HEK293 (cell line): Measurements from ENCODE around the gene KATNB1.

Experiments
- CTCF ChIA-PET: fragments of 350-600 bp; formaldehyde crosslinking; extraction: SDS; loops from one replicate; lab custom pipeline; 2021; ENCODE audit warnings: antibody characterized with exemption; lab: Yijun Ruan, JAX
- POLR2A ChIA-PET: fragments of 300-600 bp; formaldehyde crosslinking; extraction: SDS; loops from one replicate; lab custom pipeline; 2020; ENCODE audit warnings: antibody characterized with exemption, inconsistent platforms; lab: Yijun Ruan, JAX
- H3K27ac ChIP-seq: fragments of 200-500 bp; sonication (Bioruptor generic); 2 replicates; pipeline ENCODE4 v1.5.1; 2014; ENCODE audit warnings: low read depth, low read length, control low read depth, inconsistent platforms; ENCODE audit errors: extremely low read depth
- H3K36me3 ChIP-seq, 2 experiments: fragments of 200-500 bp in 1 of 2; sonication (Bioruptor generic) in 1 of 2; 1 replicate in 1 of 2; 2 replicates in 1 of 2; pipeline ENCODE4 v1.5.1; 2014 to 2017; ENCODE audit warnings: inconsistent platforms in 2 of 2, low read length in 2 of 2; ENCODE audit not compliant: control insufficient read depth in 2 of 2, insufficient read depth in 1 of 2
- H3K4me1 ChIP-seq: fragments of 200-500 bp; sonication (Bioruptor generic); 2 replicates; pipeline ENCODE4 v1.5.1; 2014; ENCODE audit warnings: mild to moderate bottlenecking, low read length, inconsistent platforms; ENCODE audit not compliant: control insufficient read depth, insufficient read depth
- H3K4me3 ChIP-seq: 2 replicates; pipeline ENCODE4 v1.5.1; 2011; ENCODE audit warnings: low read depth, mild to moderate bottlenecking, control low read depth, low read length, moderate library complexity
- H3K9me3 ChIP-seq: fragments of 200-500 bp; sonication (Bioruptor generic); 2 replicates; pipeline ENCODE4 v1.5.1; 2014; ENCODE audit warnings: low read depth, low read length, inconsistent platforms; ENCODE audit not compliant: control insufficient read depth, insufficient read depth
- BCL11A ChIP-seq: fragments of 450-650 bp; formaldehyde crosslinking; IDR thresholded peaks from 2 replicates; pipeline ENCODE4 v1.5.1; 2016; ENCODE audit warnings: low read depth, missing biosample characterization, missing genetic modification characterization
- INSM2 ChIP-seq: fragments of 450-650 bp; formaldehyde crosslinking; IDR thresholded peaks from 2 replicates; pipeline ENCODE4 v1.5.1; 2016; ENCODE audit warnings: missing biosample characterization, missing genetic modification characterization
- SETDB1 ChIP-seq: IDR thresholded peaks from one replicate; pipeline ENCODE4 v1.6.1; 2017; ENCODE audit warnings: mild to moderate bottlenecking, low read length, moderate library complexity, mixed read lengths; ENCODE audit not compliant: insufficient read length
- TRIM28 ChIP-seq: IDR thresholded peaks from 2 replicates; pipeline ENCODE4 v1.6.1; 2011; ENCODE audit warnings: low read length, control low read depth, borderline replicate concordance
- ZBTB20 ChIP-seq: fragments of 450-650 bp; formaldehyde crosslinking; IDR thresholded peaks from 2 replicates; pipeline ENCODE4 v1.5.1; 2016; ENCODE audit warnings: missing biosample characterization, missing genetic modification characterization
- ZBTB21 ChIP-seq: fragments of 450-650 bp; formaldehyde crosslinking; IDR thresholded peaks from 2 replicates; pipeline ENCODE4 v1.5.1; 2017; ENCODE audit warnings: missing biosample characterization, missing genetic modification characterization
- ZEB2 ChIP-seq: fragments of 450-650 bp; formaldehyde crosslinking; IDR thresholded peaks from 2 replicates; pipeline ENCODE4 v1.5.1; 2016; ENCODE audit warnings: missing biosample characterization, missing genetic modification characterization
- ZNF10 ChIP-seq: fragments of 450-650 bp; formaldehyde crosslinking; IDR thresholded peaks from 2 replicates; pipeline ENCODE4 v1.5.1; 2017; ENCODE audit warnings: missing biosample characterization, missing genetic modification characterization
- ZNF121 ChIP-seq: fragments of 450-650 bp; formaldehyde crosslinking; IDR thresholded peaks from 2 replicates; pipeline ENCODE4 v1.5.1; 2016; ENCODE audit warnings: missing biosample characterization, missing genetic modification characterization
- ZNF174 ChIP-seq: fragments of 450-650 bp; formaldehyde crosslinking; IDR thresholded peaks from 2 replicates; pipeline ENCODE4 v1.5.0; 2017; ENCODE audit warnings: missing biosample characterization, mild to moderate bottlenecking, missing genetic modification characterization
- ZNF184 ChIP-seq: fragments of 450-650 bp; IDR thresholded peaks from 2 replicates; pipeline ENCODE4 v1.5.1; 2018; ENCODE audit warnings: missing biosample characterization, mild to moderate bottlenecking, missing genetic modification characterization
- ZNF404 ChIP-seq: fragments of 450-650 bp; formaldehyde crosslinking; IDR thresholded peaks from 2 replicates; pipeline ENCODE4 v1.5.1; 2017; ENCODE audit warnings: missing biosample characterization, missing genetic modification characterization
- ZNF48 ChIP-seq: fragments of 450-650 bp; formaldehyde crosslinking; IDR thresholded peaks from 2 replicates; pipeline ENCODE4 v1.5.1; 2016; ENCODE audit warnings: missing biosample characterization, missing genetic modification characterization
- ZNF514 ChIP-seq: fragments of 450-650 bp; formaldehyde crosslinking; IDR thresholded peaks from 2 replicates; pipeline ENCODE4 v1.5.1; 2016; ENCODE audit warnings: missing biosample characterization, missing genetic modification characterization
- ZNF548 ChIP-seq: fragments of 450-650 bp; formaldehyde crosslinking; IDR thresholded peaks from 2 replicates; pipeline ENCODE4 v1.5.1; 2016; ENCODE audit warnings: missing biosample characterization, missing genetic modification characterization
- ZNF626 ChIP-seq: fragments of 450-650 bp; sonication (Bioruptor Pico); formaldehyde crosslinking; IDR thresholded peaks from 2 replicates; pipeline ENCODE4 v1.5.1; 2018; ENCODE audit warnings: missing biosample characterization, missing genetic modification characterization, inconsistent platforms
- ZNF768 ChIP-seq: fragments of 450-650 bp; formaldehyde crosslinking; IDR thresholded peaks from 2 replicates; pipeline ENCODE4 v1.5.1; 2018; ENCODE audit warnings: missing biosample characterization, mild to moderate bottlenecking, missing genetic modification characterization
- TF ChIP-seq, protein P1 (sequence below): fragments of 450-650 bp; formaldehyde crosslinking; IDR thresholded peaks from 2 replicates; pipeline ENCODE4 v1.5.1; 2016; ENCODE audit warnings: missing biosample characterization, missing genetic modification characterization
- TF ChIP-seq, protein P2 (sequence below): fragments of 450-650 bp; formaldehyde crosslinking; IDR thresholded peaks from 2 replicates; pipeline ENCODE4 v1.5.1; 2016; ENCODE audit warnings: missing biosample characterization, missing genetic modification characterization
- TF ChIP-seq, protein P3 (sequence below): fragments of 450-650 bp; formaldehyde crosslinking; IDR thresholded peaks from 2 replicates; pipeline ENCODE4 v1.5.1; 2016; ENCODE audit warnings: missing biosample characterization, missing genetic modification characterization, low read depth

The KATNB1 gene

DNA sequence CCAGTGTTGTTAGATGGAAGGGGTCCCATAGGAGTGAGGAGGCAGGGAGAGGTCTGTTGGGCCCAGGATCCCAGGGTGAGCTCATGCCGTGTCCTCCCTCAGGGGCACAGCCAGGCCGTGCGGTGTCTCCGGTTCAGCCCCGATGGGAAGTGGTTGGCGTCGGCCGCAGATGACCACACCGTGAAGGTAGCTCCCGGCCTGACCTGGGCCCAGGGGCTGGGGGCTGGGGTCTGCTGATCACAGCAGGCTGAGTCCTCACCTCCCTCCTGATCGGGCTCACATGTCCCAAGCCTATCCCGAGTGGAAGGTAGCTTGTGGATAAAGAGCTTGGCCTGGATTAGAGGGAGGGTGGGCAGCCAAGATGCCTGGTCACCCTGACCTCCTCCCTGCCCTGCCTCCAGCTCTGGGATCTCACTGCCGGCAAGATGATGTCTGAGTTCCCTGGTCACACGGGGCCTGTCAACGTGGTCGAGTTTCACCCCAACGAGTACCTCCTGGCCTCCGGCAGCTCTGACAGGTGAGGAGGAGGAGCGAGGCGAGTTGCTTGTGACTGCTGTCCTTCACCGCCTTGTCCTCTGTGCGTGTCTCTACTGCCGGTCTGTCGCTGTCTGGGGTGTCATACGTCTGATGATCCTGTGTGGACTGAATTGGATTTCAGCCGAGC, 16.1 kb downstream of the KATNB1 start:
- ChIA-PET CTCF (interaction anchor here (0.5 to 1.6 kb wide), 4 partner anchors 35 to 147 kb away, joined by 3 to 6 read pairs (median 4); no protein-coding TSS in a partner anchor), POLR2A (interaction anchor here (1.2 kb wide), 1 partner anchor 16 kb away, joined by 3 read pairs; the partner anchor contains the start of gene KATNB1)
- TF ChIP-seq, protein P1, sequence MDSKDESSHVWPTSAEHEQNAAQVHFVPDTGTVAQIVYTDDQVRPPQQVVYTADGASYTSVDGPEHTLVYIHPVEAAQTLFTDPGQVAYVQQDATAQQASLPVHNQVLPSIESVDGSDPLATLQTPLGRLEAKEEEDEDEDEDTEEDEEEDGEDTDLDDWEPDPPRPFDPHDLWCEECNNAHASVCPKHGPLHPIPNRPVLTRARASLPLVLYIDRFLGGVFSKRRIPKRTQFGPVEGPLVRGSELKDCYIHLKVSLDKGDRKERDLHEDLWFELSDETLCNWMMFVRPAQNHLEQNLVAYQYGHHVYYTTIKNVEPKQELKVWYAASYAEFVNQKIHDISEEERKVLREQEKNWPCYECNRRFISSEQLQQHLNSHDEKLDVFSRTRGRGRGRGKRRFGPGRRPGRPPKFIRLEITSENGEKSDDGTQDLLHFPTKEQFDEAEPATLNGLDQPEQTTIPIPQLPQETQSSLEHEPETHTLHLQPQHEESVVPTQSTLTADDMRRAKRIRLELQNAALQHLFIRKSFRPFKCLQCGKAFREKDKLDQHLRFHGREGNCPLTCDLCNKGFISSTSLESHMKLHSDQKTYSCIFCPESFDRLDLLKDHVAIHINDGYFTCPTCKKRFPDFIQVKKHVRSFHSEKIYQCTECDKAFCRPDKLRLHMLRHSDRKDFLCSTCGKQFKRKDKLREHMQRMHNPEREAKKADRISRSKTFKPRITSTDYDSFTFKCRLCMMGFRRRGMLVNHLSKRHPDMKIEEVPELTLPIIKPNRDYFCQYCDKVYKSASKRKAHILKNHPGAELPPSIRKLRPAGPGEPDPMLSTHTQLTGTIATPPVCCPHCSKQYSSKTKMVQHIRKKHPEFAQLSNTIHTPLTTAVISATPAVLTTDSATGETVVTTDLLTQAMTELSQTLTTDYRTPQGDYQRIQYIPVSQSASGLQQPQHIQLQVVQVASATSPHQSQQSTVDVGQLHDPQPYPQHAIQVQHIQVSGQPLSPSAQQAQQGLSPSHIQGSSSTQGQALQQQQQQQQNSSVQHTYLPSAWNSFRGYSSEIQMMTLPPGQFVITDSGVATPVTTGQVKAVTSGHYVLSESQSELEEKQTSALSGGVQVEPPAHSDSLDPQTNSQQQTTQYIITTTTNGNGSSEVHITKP (tag by site-specific recombination): no peak
- no peak for TF ChIP-seq ZNF184 (tag by site-specific recombination)
- no peak for TF ChIP-seq BCL11A (tag by site-specific recombination)
- TF ChIP-seq ZNF548 (tag by site-specific recombination): no peak
- TF ChIP-seq, protein P2, sequence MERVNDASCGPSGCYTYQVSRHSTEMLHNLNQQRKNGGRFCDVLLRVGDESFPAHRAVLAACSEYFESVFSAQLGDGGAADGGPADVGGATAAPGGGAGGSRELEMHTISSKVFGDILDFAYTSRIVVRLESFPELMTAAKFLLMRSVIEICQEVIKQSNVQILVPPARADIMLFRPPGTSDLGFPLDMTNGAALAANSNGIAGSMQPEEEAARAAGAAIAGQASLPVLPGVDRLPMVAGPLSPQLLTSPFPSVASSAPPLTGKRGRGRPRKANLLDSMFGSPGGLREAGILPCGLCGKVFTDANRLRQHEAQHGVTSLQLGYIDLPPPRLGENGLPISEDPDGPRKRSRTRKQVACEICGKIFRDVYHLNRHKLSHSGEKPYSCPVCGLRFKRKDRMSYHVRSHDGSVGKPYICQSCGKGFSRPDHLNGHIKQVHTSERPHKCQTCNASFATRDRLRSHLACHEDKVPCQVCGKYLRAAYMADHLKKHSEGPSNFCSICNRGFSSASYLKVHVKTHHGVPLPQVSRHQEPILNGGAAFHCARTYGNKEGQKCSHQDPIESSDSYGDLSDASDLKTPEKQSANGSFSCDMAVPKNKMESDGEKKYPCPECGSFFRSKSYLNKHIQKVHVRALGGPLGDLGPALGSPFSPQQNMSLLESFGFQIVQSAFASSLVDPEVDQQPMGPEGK: no peak
- TF ChIP-seq ZNF626: no peak
- H3K4me1 ChIP-seq: no peaks in the 10 kb centered on the region
- H3K36me3 ChIP-seq: peaks cover 0 to 85% of the 10 kb centered on the region in 2 experiments; a peak in 1 of 3 replicates
- no peak overlapping the region for H3K4me3 ChIP-seq
- no peaks in the 10 kb centered on the region for H3K9me3 ChIP-seq
- no peak overlapping the region for H3K27ac ChIP-seq

GRCh38 chr16:57752203-57752580, 16.6 kb downstream of the KATNB1 start:
- H3K4me3 ChIP-seq: no peak overlapping the region
- POLR2A ChIA-PET: interaction anchor here (1.2 kb wide), 1 partner anchor 17 kb away, joined by 3 read pairs; the partner anchor contains the start of gene KATNB1
- H3K9me3 ChIP-seq: no peaks in the 10 kb centered on the region
- CTCF ChIA-PET: interaction anchor here (0.5 to 1.6 kb wide), 3 partner anchors 35 to 147 kb away, joined by 3 to 6 read pairs (median 5); no protein-coding TSS in a partner anchor
- H3K4me1 ChIP-seq: no peaks in the 10 kb centered on the region
- peaks cover 0 to 86% of the 10 kb centered on the region in 2 experiments; a peak in 1 of 3 replicates for H3K36me3 ChIP-seq
- no peak overlapping the region for H3K27ac ChIP-seq
- TF ChIP-seq SETDB1: no peak
- TF ChIP-seq, protein P3, sequence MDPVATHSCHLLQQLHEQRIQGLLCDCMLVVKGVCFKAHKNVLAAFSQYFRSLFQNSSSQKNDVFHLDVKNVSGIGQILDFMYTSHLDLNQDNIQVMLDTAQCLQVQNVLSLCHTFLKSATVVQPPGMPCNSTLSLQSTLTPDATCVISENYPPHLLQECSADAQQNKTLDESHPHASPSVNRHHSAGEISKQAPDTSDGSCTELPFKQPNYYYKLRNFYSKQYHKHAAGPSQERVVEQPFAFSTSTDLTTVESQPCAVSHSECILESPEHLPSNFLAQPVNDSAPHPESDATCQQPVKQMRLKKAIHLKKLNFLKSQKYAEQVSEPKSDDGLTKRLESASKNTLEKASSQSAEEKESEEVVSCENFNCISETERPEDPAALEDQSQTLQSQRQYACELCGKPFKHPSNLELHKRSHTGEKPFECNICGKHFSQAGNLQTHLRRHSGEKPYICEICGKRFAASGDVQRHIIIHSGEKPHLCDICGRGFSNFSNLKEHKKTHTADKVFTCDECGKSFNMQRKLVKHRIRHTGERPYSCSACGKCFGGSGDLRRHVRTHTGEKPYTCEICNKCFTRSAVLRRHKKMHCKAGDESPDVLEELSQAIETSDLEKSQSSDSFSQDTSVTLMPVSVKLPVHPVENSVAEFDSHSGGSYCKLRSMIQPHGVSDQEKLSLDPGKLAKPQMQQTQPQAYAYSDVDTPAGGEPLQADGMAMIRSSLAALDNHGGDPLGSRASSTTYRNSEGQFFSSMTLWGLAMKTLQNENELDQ (tag by site-specific recombination): no peak
- no peak for TF ChIP-seq ZEB2 (tag by site-specific recombination)
- TF ChIP-seq ZNF48 (tag by site-specific recombination): no peak
- TF ChIP-seq TRIM28: no peak
- TF ChIP-seq ZBTB21 (tag by site-specific recombination): no peak
- no peak for TF ChIP-seq ZBTB20 (tag by site-specific recombination)
- no peak for TF ChIP-seq ZNF174 (tag by site-specific recombination)
- TF ChIP-seq ZNF10 (tag by site-specific recombination): no peak
- TF ChIP-seq ZNF514 (tag by site-specific recombination): no peak
- TF ChIP-seq ZNF404: no peak
- TF ChIP-seq ZNF768 (tag by site-specific recombination): no peak
- TF ChIP-seq ZNF121: no peak
- TF ChIP-seq INSM2 (tag by site-specific recombination): no peak
